DND-41 (cell line): ENCODE measurements around the gene SETBP1.

Experiments
- ATAC-seq: fragments of 200-7000 bp; cut with Tn5 transposase; 3 replicates; pipeline ENCODE4 v1.9.1; 2021; ENCODE audit warnings: low read depth; ENCODE audit not compliant: insufficient read depth
- DNase-seq: peaks from one replicate; pipeline ENCODE4 v3.0.0-alpha.2; 2020
- H2AFZ ChIP-seq: 2 replicates; pipeline ENCODE4 v1.6.0; 2012; ENCODE audit warnings: low read depth, low read length
- H3K27ac ChIP-seq: 2 replicates; pipeline ENCODE4 v1.5.1; 2012; ENCODE audit warnings: low read length, inconsistent platforms
- H3K27me3 ChIP-seq: fragments of 200-600 bp; sonication (generic); 2 replicates; pipeline ENCODE4 v1.6.0; 2012; ENCODE audit warnings: low read length, mild to moderate bottlenecking, inconsistent platforms; ENCODE audit not compliant: insufficient read depth, poor library complexity
- H3K36me3 ChIP-seq: 2 replicates; pipeline ENCODE4 v1.5.1; 2012; ENCODE audit warnings: low read length, inconsistent platforms; ENCODE audit not compliant: insufficient read depth
- H3K4me1 ChIP-seq: 2 replicates; pipeline ENCODE4 v1.5.1; 2012; ENCODE audit warnings: mild to moderate bottlenecking, low read length; ENCODE audit not compliant: insufficient read depth
- H3K4me2 ChIP-seq: 2 replicates; pipeline ENCODE4 v1.6.0; 2012; ENCODE audit warnings: mild to moderate bottlenecking, moderate library complexity, low read length, inconsistent platforms; ENCODE audit not compliant: insufficient read depth
- H3K4me3 ChIP-seq, 2 experiments: fragments of 200-600 bp in 1 of 2; shearing (Covaris generic) in 1 of 2; 2 replicates each; pipeline ENCODE4 v1.5.1; 2012 to 2016; ENCODE audit warnings: inconsistent platforms in 2 of 2, low read length in 2 of 2, mild to moderate bottlenecking in 2 of 2, low read depth in 1 of 2, moderate library complexity in 1 of 2
- H3K79me2 ChIP-seq: 2 replicates; pipeline ENCODE4 v1.6.0; 2012; ENCODE audit warnings: low read length, inconsistent platforms; ENCODE audit not compliant: insufficient read depth
- H3K9ac ChIP-seq: 2 replicates; pipeline ENCODE4 v1.6.0; 2012; ENCODE audit warnings: low read depth, mild to moderate bottlenecking, inconsistent platforms, low read length, moderate library complexity
- H3K9me3 ChIP-seq: 2 replicates; pipeline ENCODE4 v1.5.1; 2012; ENCODE audit warnings: low read length, moderate library complexity, mild to moderate bottlenecking, inconsistent platforms; ENCODE audit not compliant: insufficient read depth, severe bottlenecking
- H4K20me1 ChIP-seq: 2 replicates; pipeline ENCODE4 v1.6.0; 2012; ENCODE audit warnings: low read length; ENCODE audit not compliant: insufficient read depth
- EZH2 ChIP-seq: IDR thresholded peaks from 3 replicates; pipeline ENCODE4 v1.6.1; 2012; ENCODE audit warnings: borderline replicate concordance, low read depth, mild to moderate bottlenecking, moderate library complexity, low read length, inconsistent platforms; ENCODE audit not compliant: severe bottlenecking
- TF ChIP-seq, protein P1 (sequence below): IDR thresholded peaks from 2 replicates; pipeline ENCODE4 v1.5.1; 2012; ENCODE audit warnings: borderline replicate concordance, low read length, moderate library complexity, mild to moderate bottlenecking; ENCODE audit not compliant: poor library complexity, severe bottlenecking; ENCODE audit errors: extremely low read depth

Gene SETBP1

DNA sequence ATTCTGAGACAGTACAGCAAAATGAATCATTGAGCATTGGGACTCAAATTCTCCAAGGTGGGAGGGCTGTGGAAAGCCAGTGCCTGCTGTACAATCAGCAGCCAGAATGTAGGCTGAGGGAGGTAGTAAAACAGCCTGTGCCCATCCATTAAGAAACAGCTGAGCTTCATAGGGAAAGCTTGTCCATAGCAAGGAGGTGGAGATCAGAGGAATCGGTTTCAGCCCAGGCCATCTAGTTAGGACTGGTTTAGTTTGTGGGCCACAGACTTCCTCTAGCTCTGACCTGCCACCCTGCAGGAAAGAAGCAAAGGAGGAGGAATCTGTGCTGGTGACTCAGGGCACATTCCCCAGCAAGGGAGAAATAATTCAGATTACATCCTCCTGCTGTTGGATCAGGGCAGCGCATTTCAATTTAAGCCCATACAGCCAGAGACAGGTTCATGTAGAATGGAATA lies 333.4 kb downstream of the SETBP1 start:
- no peak for DNase-seq
- no peak overlapping the region for H3K9ac ChIP-seq
- H3K27ac ChIP-seq, result no peak overlapping the region
- H3K9me3 ChIP-seq, result no peaks in the 10 kb centered on the region
- H4K20me1 ChIP-seq, result no peaks in the 10 kb centered on the region
- H3K27me3 ChIP-seq, result no peaks in the 10 kb centered on the region
- no peak overlapping the region for H3K4me2 ChIP-seq
- ATAC-seq, result no peak
- no peak overlapping the region for H2AFZ ChIP-seq
- H3K4me1 ChIP-seq, result no peaks in the 10 kb centered on the region
- no peak for TF ChIP-seq EZH2
- TF ChIP-seq, protein P1, sequence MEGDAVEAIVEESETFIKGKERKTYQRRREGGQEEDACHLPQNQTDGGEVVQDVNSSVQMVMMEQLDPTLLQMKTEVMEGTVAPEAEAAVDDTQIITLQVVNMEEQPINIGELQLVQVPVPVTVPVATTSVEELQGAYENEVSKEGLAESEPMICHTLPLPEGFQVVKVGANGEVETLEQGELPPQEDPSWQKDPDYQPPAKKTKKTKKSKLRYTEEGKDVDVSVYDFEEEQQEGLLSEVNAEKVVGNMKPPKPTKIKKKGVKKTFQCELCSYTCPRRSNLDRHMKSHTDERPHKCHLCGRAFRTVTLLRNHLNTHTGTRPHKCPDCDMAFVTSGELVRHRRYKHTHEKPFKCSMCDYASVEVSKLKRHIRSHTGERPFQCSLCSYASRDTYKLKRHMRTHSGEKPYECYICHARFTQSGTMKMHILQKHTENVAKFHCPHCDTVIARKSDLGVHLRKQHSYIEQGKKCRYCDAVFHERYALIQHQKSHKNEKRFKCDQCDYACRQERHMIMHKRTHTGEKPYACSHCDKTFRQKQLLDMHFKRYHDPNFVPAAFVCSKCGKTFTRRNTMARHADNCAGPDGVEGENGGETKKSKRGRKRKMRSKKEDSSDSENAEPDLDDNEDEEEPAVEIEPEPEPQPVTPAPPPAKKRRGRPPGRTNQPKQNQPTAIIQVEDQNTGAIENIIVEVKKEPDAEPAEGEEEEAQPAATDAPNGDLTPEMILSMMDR, result no peak
- no peaks in the 10 kb centered on the region for H3K79me2 ChIP-seq
- no peaks in the 10 kb centered on the region for H3K36me3 ChIP-seq
- H3K4me3 ChIP-seq, result no peak overlapping the region

DNA sequence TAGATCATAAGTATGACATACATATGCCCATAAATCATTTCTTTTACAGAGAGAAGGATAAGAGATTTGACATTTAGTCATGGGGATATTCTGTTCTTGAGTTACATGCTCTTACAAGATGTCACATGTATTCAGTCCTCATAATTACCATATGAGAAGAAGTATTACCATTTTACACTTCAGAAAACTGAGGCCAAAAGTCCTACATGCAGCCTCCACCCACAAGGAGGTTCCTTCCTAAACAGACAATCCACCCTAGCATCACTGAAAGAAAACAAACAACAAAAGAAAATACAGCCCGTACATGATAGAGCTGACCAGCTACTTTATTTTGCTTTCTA lies 335.1 kb downstream of the SETBP1 start:
- no peak overlapping the region for H3K4me2 ChIP-seq
- no peaks in the 10 kb centered on the region for H3K79me2 ChIP-seq
- no peak overlapping the region for H3K9ac ChIP-seq
- H3K27me3 ChIP-seq, result no peaks in the 10 kb centered on the region
- H4K20me1 ChIP-seq, result no peaks in the 10 kb centered on the region
- no peak overlapping the region for H3K27ac ChIP-seq
- no peaks in the 10 kb centered on the region for H3K9me3 ChIP-seq
- ATAC-seq (no peak), DNase-seq (no peak)
- H2AFZ ChIP-seq, result no peak overlapping the region
- H3K4me3 ChIP-seq, result no peak overlapping the region
- no peaks in the 10 kb centered on the region for H3K36me3 ChIP-seq
- no peaks in the 10 kb centered on the region for H3K4me1 ChIP-seq
- TF ChIP-seq, protein P1, result no peak
- TF ChIP-seq EZH2, result no peak

DNA sequence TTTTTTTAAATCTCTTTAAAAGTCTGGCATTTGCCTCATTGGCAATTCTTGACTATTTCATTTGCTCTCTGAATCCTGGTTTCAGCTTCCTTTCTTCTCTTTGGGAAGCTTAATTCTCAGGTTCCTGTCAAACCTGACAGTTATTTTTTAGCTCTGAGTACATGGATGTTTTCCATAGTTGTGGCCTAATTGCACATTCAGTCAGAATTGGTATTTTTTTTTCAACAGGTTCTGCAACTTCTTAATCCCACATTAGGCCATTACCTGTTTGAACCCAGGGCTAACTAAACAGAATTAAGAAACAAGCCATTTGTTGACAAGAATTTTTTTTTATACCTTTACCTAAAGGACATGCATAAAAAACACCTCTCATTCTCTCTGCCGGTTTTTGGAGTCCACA lies 338.8 kb downstream of the SETBP1 start:
- H3K4me2 ChIP-seq, result no peak overlapping the region
- ATAC-seq (no peak), DNase-seq (no peak)
- H3K27me3 ChIP-seq, result no peaks in the 10 kb centered on the region
- H3K9me3 ChIP-seq, result no peaks in the 10 kb centered on the region
- no peaks in the 10 kb centered on the region for H3K36me3 ChIP-seq
- H3K4me3 ChIP-seq, result no peak overlapping the region
- H2AFZ ChIP-seq, result no peak overlapping the region
- TF ChIP-seq EZH2, result no peak
- TF ChIP-seq, protein P1, result no peak
- H3K79me2 ChIP-seq, result no peaks in the 10 kb centered on the region
- no peak overlapping the region for H3K9ac ChIP-seq
- H4K20me1 ChIP-seq, result no peaks in the 10 kb centered on the region
- no peaks in the 10 kb centered on the region for H3K4me1 ChIP-seq
- H3K27ac ChIP-seq, result no peak overlapping the region

DNA sequence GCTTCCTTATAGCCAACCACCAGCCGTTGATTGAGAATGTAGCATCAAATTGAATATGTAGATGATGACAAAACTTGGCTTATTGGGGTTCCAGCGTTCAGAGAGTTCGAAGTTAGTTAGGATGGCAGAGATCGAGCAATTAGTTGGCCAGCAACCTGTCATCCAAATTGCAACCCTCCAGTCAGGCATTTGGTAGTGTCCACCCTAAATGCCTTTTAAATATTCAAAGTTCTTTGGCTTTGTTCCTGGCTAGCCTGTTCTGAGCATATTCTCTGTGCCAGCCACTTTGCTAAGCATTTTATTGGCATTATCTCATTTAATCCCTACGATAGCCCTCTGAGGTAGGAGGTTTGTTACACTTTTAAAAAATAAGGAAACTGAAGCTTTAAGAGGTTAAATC lies 342.8 kb downstream of the SETBP1 start:
- Histone ChIP-seq H3K4me3 (no peak overlapping the region), H4K20me1 (no peaks in the 10 kb centered on the region), H3K27me3 (no peaks in the 10 kb centered on the region), H3K36me3 (no peaks in the 10 kb centered on the region), H3K9me3 (no peaks in the 10 kb centered on the region), H3K27ac (no peak overlapping the region), H3K4me1 (no peaks in the 10 kb centered on the region), H2AFZ (no peak overlapping the region), H3K9ac (no peak overlapping the region), H3K79me2 (no peaks in the 10 kb centered on the region), H3K4me2 (no peak overlapping the region)
- no peak for ATAC-seq
- DNase-seq, result no peak
- TF ChIP-seq EZH2, result no peak
- TF ChIP-seq, protein P1, result no peak
